GM19397 (cell line): ENCODE data around the gene ACSL5.
"Not testable (repeated sequence)": the region's sequence is repeated elsewhere in the genome, so short reads cannot be mapped to it uniquely, and the experiment has no call there.

Source experiments
- ATAC-seq: cut with Tn5 transposase; IDR thresholded peaks from one replicate; pipeline ENCODE4 v1.9.1; 2021; ENCODE audit warnings: mild to moderate bottlenecking, moderate library complexity; ENCODE audit not compliant: unreplicated experiment

ACSL5 gene

GRCh38 chr10:112454910-112455779, 81.2 kb downstream of the ACSL5 start:
- no peak for ATAC-seq

- no peak for ATAC-seq
Measured at GRCh38 chr10:112456533-112456932, 82.6 kb downstream of the ACSL5 start.

GRCh38 chr10:112460366-112460765, 86.5 kb downstream of the ACSL5 start:
- ATAC-seq, result no peak

- no peak for ATAC-seq
Measured at GRCh38 chr10:112461029-112461887, 87.3 kb downstream of the ACSL5 start.

- ATAC-seq, result not testable (repeated sequence)
Measured at GRCh38 chr10:112464074-112464473, 90.2 kb downstream of the ACSL5 start.

GRCh38 chr10:112465299-112465883, 91.5 kb downstream of the ACSL5 start:
- ATAC-seq, result no peak

GRCh38 chr10:112466802-112467201, 92.9 kb downstream of the ACSL5 start:
- ATAC-seq, result no peak

- ATAC-seq, result no peak
Measured at GRCh38 chr10:112467541-112468075, 93.7 kb downstream of the ACSL5 start.

GRCh38 chr10:112471878-112472487, 98.1 kb downstream of the ACSL5 start:
- ATAC-seq, result no peak

- no peak for ATAC-seq
Measured at GRCh38 chr10:112475575-112476218, 101.8 kb downstream of the ACSL5 start.
